Skeletal muscle cell (primary cell): ENCODE measurements around the gene CD9.
"Not testable (repeated sequence)": the region's sequence is repeated elsewhere in the genome, so short reads cannot be mapped to it uniquely, and the experiment has no call there.

Experiments used
- DNase-seq: peaks from one replicate; pipeline ENCODE4 v3.0.0-alpha.2; 2010; ENCODE audit warnings: low read depth
- H3K4me3 ChIP-seq: 2 replicates; pipeline ENCODE4 v1.5.1; 2011; ENCODE audit warnings: low read depth, mild to moderate bottlenecking, control low read depth, low read length, moderate library complexity

CD9 gene

GRCh38 chr12:6178981-6179761, 21.0 kb upstream of the CD9 start:
- no peak for DNase-seq
- no peak overlapping the region for H3K4me3 ChIP-seq

- peak; percentile 60 for DNase-seq
- H3K4me3 ChIP-seq = no peak overlapping the region
These were observed 19.7 kb upstream of the CD9 start for GRCh38 chr12:6180268-6181051.

GRCh38 chr12:6181166-6181565, 19.0 kb upstream of the CD9 start:
- H3K4me3 ChIP-seq = no peak overlapping the region
- no peak for DNase-seq

GRCh38 chr12:6181583-6182278, 18.5 kb upstream of the CD9 start:
- H3K4me3 ChIP-seq = no peak overlapping the region
- no peak for DNase-seq

- H3K4me3 ChIP-seq = no peak overlapping the region
These were observed 17.8 kb upstream of the CD9 start for GRCh38 chr12:6182279-6182898.

GRCh38 chr12:6183689-6184428, 16.3 kb upstream of the CD9 start:
- DNase-seq = no peak
- no peak overlapping the region for H3K4me3 ChIP-seq

More at GRCh38 chr12:6182279-6182898, 17.8 kb upstream of the CD9 start:
- DNase-seq = peak; percentile 70

GRCh38 chr12:6185961-6186827, 14.0 kb upstream of the CD9 start:
- no peak overlapping the region for H3K4me3 ChIP-seq
- DNase-seq = no peak

GRCh38 chr12:6187948-6188793, 12.0 kb upstream of the CD9 start:
- H3K4me3 ChIP-seq = no peak overlapping the region
- no peak for DNase-seq

- H3K4me3 ChIP-seq = no peak overlapping the region
- DNase-seq = no peak
These were observed 11.2 kb upstream of the CD9 start for GRCh38 chr12:6189028-6189427.

GRCh38 chr12:6189952-6190598, 10.1 kb upstream of the CD9 start:
- not testable (repeated sequence) for DNase-seq, H3K4me3 ChIP-seq

- not testable (repeated sequence) for DNase-seq, H3K4me3 ChIP-seq
These were observed 9.3 kb upstream of the CD9 start for GRCh38 chr12:6190767-6191530.

- no peak overlapping the region for H3K4me3 ChIP-seq
These were observed 7.4 kb upstream of the CD9 start for GRCh38 chr12:6192604-6193380.

GRCh38 chr12:6193853-6194815, 6.1 kb upstream of the CD9 start:
- no peak overlapping the region for H3K4me3 ChIP-seq
- DNase-seq = no peak

More at GRCh38 chr12:6192604-6193380, 7.4 kb upstream of the CD9 start:
- no peak for DNase-seq
